ENCODE results near the gene DNAI1.

DNAI1 gene

DNA sequence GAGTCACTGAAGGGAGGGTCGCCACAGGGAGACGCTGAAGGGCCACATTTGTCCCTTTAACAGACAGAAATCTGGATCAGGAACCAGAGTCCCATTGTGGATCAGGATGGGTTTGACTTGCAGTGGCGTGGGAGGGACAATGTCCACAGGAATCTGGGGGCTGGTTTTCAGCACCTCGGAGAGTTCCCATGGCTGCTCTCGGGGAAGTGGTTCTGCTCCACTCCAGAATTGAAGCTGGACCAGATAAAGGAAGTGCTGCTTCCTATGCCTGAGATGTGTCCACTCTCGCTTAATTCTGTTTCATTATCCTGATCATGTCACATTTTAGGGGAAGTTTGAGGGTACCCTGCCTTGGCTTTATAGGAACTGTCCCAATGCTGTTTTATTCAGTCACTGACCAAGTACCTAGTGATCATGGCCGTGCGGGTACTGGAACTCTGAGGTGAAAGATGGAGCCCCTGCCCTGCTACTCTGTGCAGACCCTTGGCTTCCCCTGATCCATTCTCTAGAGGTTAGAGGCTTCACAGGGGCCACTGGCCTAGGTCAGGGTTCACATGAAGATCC lies 35.4 kb downstream of the DNAI1 start:
- DNase-seq = peak; percentile 52

DNA sequence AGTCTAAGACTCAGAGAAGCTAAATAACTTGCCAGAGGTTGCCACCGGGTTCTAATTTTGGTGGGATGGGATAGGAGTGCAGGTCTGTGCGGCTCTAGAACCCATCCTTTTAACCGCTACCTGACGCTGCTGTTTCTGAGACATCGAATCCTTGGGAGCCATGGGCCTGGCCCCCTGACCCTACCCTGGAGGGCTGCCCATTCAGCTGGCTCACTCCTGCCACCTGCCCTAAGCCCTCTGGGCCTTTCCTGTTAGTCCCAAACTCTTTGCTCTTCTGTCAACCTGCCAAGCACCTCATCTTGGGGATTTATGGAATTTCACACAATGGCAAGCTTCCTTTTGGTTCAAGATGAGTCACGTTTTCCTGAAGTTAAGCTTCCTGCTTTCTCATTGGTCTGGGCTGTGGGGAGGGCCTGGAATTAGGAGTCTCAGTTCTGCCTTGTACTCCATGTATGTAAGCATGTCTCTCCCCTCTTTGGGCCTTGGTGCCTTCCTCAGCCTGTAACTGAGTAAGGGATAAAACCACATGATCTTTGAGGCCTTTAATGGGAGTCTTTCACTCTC lies 37.6 kb downstream of the DNAI1 start:
- DNase-seq = no peak

DNA sequence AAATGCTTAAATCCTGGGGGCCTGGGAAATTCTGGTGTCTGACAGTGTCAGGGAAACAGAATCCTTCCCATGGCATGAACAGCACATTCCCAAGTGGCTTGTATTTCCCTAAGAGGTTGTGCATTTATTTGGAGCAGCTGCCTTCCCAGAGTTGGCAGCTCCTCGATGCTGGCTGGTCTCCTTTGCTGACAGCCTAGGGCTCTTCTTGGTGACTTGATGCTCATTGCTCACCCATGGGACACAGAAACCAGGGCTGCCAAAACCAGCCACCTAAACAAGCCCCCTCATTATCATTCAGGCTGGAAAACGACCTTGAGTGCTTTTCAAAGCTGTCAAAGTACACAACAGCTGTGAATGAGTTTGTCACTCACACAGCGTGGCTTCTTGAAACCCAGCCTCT lies 39.9 kb downstream of the DNAI1 start:
- no peak for DNase-seq

DNA sequence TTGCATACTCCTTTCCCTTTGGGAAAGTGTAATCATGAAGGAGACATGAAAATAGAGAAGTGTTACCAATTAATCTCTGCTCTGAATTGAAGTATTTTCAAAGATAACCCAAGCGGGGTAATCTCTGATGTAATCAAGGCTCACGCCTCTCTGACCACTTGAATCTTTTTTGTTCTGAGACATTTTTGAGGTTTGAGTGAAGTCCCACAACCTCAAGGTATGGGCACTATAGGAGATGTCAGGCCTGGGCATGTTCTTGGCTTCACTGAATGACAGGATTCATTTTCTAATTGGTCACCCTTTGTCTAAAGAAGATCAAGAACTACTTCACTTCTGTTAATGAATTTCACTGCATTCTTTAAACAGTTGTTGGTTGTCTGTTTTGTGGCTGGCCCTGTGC lies 40.5 kb downstream of the DNAI1 start:
- no peak for DNase-seq

DNA sequence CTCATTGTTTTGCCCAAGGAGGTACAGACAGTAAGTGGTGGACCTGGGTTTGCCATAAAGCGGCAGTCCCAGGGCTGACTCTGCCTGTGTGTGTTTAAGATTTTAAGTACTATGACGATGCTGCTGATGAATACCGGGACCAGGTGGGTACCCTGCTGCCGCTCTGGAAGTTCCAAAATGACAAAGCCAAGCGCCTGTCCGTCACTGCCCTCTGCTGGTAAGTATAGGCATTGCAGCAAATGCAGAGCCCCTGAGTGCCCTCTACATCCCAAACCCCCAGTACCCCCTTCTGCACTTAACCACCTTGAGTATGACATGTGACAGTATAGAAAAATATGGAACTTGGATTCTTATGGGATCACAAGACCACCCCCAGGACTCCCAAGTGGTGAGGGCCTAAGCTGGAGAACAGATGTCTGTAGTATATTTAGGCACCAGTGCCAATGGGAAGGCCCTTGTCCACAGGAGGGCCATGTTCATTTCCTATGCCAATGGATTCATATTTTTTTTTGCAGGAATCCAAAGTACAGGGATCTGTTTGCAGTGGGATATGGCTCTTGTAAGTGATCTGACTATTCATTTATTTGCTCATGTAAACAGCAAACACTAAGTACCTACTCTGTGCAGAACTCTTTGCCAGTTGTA lies 42.1 kb downstream of the DNAI1 start:
- peak; percentile 59 for DNase-seq

DNA sequence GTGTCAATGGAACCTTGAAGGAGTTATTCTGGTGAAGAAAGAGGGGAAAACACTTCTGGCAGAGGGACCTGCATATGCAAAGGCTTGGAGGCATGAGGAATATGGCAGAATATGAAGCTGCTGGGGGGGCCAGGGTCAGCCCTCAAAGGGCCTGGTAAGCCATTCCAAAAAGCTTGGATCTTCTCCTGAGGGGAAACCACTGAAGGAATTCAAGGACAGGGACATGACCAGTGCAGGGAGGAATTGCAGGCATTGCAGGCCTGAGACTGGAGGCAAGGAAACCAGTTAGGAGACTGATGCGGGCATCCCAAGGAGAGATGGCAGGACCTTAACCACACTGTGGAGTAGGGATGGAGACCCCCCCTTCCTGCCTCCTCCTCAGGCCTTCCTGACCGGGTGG lies 42.8 kb downstream of the DNAI1 start:
- DNase-seq = no peak

DNA sequence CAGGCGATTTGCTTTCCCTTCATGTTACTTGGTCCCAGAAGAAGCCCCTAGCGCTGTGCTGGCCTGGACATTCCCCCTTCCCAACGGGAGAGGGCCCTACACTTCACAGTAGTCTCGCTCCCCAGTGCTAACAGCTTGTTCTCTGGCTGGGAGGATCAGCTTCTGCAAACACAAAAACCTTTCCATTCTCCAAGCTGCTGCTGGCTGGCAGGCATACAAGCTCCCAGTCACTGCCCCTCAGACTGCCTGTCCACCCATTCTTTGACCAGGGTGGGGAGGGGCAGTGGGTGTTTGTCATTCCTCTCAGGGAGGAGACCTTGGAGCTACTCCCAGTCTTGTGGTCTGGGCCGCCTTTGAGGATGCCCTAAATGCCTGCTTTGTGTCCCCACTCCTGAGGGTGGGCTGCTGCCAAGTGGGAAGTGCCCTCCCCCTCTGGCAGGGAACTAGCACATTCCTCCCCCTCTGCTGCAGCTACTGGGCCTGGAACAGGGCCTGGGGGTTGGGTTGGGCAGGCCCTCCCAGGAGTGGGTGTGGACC lies 43.4 kb downstream of the DNAI1 start:
- DNase-seq = no peak

DNA sequence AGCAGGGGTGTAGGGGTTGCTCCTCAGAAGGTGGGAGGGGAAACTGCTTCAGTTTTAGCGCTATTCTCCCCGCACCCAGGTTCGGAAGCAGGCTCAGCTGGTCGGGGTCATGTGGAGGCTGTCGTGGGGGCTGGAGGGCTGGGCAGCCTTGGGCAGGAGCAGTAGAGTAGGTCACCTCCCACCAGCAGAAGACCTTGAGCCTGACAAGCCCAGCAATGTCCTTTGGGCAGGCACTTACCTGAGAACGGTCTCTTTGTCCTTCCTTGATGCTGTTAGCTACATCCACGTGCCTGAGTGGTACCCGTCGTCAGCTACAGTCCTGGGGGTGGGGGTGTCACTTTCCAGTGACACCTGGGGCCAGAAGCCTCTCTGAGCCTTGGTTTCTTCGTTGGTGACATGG lies 43.9 kb downstream of the DNAI1 start:
- DNase-seq = no peak

DNA sequence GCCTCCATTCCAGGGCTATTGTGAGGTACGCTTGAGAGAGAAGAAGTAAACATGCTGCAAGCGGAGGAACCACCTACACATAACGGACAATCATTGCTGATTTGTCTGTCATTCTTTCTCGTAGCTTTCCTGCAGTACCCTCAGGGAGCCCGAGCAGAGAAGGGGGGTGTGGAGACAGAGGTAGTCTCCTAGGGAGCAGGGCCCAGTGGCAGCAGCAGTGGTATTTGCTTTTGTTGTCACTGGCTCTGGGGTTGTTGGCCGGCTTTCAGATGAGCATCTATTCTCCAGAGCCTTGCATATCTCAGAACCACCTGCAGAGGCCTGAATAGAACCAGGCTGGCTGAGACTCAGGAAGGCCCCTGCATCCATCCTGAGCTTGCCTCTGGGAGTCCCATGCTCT lies 44.3 kb downstream of the DNAI1 start:
- DNase-seq = no peak

DNA sequence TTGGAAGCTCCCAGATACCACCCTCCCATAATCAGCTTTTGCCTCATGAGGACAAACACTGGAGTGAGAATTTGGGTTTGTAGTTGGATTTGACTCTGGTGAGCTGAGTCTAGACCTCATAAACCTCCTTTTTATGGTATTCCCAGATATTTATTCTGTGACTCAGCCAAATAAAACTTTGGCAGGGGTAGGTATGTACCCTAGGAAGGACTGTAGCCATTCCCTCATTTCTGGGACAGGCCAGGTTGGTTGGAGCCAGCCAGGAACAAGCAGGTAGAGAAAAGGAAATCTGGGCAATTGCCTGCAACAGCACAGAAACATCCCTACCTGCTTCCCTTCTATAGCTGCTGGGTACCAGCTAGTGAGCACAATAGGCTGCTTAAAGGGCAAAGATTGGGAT lies 44.8 kb downstream of the DNAI1 start:
- DNase-seq = no peak

DNA sequence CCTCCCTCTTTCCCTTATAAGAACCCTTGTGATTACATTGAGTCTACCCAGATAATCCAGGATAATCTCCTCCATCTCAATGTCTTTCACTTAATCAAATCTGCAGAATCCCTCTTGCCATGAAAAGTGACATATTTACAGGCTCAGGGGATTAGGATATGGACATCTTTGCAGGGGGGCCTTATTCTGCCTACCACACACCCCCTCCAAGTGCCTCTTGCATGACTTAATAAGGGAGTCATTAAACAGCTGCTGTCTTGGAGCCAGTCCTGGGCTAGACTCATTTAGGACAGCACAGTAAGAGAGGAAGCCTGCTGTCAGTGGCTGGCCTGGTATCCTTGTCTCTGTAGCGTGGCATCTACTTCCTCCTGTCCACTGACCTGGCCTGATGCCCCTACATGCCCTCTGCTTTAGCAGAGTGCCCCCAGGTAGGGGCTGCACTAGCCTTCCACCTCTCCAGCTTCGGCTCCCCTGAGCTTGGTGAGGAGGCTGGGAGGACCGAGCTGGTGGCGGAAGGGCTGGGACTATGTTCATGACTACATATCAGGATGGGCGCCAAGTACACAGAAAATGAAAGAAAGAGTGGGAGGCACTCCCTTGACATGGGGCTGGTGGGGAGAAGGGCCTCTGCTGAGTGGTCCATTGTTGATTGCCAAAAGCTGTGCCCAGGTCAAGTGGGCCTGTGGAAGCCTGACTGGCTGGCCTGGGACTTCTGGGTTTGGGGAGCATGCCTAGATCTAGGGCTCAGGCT lies 46.9 kb downstream of the DNAI1 start:
- DNase-seq = no peak

DNA sequence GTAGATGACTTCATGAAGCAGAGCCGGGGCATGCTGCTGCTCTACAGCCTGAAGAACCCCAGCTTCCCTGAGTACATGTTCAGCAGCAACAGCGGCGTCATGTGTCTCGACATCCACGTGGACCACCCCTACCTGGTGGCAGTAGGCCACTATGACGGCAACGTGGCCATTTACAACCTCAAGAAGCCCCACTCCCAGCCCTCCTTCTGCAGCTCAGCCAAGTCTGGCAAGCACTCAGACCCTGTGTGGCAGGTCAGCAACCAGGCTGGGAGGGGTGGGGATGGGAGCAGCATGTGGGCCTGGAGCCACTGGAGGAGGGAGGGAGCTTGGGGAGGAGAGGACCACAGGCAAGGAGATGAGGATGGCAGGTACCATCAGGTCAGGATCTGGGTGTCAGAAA lies 48.0 kb downstream of the DNAI1 start:
- no peak for DNase-seq

DNA sequence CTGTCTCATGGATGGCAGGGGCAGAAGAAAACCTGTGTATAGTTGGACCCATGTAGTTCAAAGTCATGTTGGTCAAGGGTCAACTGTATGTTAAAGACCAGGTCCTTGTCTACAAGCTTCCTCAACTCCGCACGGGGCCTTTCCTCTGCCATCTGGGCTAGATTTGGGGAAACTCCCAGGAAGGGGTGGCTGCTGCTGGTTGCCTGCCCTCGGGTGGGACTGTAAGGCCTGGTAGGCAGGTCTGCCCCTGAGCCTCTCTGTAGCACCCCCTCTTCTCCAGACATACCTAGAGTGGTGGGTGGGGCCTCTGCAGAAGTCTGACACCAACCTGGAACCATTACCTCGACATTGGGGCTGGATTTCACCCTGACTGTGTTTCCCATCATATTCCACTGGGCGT lies 49.0 kb downstream of the DNAI1 start:
- DNase-seq = no peak

DNA sequence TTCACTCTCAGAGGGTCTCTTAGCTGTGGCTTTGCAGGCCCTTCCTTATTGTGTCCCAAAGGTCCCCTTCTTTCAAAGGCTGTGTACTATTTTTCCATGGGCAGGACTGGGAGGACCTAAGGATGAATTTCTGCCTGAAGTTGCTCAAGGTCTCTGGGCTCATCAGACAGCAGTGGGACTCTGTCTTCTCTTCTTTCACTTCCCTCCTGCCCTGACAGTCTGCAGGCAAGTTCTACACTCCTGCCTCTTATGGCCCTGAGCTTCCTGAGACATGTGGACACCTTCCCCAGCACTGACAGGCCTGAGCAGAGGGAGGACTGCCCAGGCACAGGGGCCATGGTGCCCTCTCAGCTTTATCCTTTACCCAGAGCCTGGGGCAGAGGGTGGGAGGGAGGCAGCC lies 49.4 kb downstream of the DNAI1 start:
- DNase-seq = no peak

DNA sequence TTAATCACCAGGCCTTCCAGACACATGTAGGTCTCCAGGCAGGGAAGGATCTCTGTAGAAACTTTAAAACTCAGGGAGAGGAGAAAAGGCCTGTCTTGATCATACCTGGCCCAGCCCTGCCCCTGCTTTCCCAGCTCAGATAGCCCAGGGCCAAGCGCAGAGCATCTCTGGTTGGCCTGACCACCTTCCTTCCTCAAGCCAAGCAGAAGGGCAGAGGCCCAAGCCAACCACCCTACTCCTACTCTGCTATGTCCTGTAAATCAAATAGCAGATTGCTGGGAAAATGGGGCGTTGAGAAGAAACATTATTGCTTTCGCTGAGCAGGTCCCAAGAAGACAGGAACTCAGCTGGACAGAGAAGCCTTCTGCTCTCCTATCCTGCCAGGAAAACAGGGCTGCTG lies 49.9 kb downstream of the DNAI1 start:
- DNase-seq = no peak

DNA sequence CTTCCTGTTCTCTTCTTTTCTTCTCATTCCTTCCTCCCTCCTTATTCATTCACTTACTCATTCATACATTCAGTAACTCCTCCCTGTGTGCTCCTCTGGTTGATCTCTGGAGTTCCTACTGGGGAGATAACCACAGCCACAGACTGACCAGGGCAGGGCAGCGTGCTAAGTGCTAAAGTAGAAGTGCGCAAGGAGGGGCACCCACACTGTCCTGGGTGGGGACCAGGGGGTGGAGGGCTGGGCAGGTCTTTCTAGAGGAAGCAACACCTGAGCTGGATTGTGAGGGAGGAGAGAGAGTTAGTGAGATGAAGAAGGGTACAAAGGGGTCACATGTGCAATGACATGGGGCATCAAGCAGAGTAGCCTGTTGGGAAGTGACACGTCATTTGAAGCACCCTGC lies 50.3 kb downstream of the DNAI1 start:
- no peak for DNase-seq

DNA sequence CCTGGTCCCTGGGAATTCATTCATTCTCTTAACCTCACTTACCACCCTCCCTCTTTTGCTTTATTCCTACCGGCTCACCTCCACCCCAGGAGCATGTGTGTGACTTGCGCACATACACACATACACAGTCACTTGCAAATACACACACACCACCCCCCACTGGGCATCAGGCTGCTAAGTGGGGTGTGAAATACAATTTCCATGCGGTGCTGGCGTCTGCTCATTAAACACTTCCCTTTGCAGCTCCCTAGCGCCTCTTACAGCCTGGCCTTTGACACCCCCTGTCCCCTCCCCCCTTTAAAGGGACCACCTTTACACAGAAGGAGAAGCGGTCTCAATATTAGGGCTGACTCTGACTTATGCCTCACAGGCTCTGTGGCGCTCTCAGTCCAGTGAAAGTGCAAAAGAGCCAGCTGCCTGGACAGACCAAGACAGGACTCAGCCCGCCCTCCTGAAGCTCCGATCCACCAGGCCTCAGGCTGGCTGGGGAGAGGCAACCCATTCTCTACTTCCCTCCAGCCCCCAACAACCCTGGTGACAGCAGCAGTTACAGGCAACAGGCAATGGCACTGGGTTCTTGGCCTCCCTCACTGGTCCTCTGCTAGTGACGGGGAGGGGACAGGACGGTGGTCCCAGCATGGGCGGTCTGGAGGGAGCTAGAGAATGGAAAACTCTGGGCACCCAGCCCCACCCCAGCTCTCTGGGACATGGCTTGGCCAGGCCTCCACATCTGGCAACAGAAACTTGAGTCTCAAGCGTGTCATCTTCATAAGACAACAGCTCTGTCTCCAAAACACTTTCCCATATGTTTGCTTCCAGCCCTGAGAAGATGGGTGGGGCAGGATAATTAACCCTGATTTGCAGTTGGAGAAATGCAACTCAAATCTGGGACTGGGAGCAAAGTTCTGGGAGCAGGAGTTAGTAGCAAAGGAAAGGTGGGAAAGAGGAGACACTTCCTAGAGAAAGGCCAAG lies 52.2 kb downstream of the DNAI1 start:
- DNase-seq = no peak

DNA sequence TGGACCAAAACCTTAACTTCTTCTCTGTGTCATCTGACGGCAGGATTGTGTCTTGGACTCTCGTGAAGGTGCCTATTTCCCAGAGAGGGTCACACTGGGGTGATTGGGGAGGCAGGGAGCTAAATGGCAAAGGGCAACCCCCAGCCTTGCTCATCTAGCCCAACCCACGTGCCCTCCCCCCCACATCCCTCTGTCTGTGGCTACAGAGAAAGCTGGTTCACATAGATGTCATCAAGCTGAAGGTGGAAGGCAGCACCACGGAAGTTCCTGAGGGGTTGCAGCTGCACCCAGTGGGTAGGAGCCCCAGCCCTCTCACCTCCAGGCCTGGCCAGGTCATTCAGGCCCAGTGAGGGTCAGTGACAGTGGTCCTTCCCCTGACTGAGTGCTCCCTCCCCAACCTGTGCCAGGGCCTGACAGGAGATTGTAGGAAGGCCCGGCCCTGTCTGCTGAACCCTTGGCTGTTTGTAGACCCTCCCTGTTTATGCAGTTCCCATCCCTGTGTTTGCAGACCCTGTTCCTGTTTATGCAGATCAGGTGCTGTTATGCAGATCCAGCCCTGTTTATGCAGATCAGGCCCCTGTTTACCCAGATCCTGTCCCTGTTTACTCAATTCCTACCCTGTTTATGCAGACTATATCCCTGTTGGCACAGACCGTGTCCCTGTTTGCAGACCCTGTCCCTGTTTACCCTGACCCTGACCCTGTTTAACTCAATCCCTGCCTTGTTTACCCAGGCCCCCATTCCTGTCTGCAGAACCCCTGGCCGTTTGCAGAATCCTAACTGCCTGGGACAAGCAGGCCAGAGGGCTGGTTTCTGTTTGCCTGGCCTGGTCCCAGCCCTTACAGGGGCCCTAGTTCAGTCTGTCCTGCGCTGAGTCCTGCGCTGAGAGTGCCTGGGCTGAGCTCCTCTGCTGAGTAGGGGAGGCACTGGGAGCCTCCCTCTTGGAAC lies 53.8 kb downstream of the DNAI1 start:
- DNase-seq = no peak

DNA sequence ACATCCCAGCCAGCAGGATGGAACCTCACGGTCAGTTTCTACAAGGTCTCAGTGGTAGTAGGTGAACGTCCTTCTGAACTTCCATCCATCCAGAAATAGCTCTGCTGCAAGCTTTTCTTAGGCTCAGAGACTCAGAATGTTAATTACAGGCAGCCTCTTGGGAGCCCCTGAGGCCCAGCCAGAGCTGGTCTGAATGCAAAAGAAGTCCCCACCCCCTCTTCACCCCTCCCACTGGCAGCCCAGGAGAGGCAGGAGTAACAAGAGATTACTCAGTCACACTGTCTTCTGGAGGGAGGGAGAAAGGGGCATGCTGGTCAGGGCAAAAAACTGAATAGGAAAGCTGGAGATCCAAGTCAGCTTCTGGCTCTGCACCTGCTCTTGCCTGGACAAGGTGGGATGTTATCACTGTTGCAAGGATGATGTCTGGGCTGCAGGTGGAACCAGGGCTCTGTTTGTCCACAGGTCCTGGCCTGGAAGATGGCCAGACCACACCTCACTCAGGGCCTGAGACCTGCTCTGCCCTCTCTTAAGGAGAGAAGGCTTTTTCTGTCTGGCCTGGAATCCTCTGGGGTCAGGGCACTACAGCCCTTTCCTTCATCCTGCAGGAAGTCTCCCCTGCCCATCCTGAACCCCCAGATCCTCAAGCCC lies 55.1 kb downstream of the DNAI1 start:
- peak; percentile 27 for DNase-seq

DNA sequence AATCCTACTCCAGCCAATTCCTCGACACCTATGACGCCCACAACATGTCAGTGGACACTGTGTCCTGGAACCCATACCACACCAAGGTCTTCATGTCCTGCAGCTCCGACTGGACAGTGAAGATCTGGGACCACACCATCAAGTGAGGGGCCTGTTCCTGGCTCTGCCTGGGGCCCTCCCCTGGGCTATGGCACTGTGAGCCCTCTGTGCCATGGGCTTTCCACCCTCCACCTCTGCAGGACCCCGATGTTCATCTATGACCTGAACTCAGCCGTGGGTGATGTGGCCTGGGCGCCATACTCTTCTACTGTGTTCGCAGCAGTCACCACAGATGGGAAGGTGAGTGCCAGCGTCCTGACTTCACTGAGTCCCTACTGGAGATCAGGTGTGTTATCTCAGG lies 55.8 kb downstream of the DNAI1 start:
- no peak for DNase-seq

DNA sequence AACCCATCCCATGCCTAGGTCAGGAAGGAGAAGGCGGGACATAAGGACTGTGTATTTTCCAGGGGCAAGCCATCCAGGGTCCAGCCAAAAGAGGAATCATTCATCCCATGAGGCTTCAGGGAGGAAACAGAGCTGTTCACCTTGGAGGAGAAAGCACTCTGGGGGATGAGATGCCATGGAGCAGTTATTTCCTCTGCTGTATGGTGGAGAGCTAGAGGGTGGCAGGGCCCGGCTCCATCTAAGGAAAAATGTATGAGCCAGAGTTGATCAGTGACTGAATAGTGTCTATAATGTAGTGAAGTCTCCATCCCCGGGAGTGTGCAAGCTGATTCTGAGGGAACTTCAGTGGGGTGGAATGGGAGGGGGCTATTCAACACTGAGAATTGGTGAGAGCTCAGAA lies 56.2 kb downstream of the DNAI1 start:
- no peak for DNase-seq

Data from RPMI8226 (cell line).